Measurements from ENCODE around the gene SUFU. TPM values are rescaled to one million over a fixed set of nuclear protein-coding genes. Genes with fewer than 3 reads are reported as not detected.

SUFU gene
- total RNA-seq, 4 donors from 2014 or later: 5.3 to 10.0 (median 8.6) TPM

DNA sequence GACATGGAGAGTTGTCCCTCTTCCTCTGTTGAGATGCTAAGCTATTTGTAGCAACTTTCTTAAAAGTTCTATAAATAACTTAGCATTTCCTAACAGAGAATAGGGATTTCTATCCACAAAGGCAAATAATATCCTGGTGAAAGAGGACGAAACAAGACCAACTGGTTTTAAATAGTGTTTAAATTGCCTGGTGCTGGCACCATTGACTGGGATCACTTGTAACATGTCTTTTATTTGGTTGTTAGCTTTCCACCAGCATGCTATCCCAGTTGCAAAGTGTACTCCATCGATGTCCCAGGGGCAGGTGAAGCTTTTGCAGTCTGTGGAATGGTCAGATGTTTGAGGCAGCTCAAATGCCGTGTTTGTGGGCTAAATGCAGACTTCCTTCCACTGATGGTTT lies 3.7 kb downstream of the SUFU start:
- peaks cover 4 to 54% (median 16%) of the 10 kb centered on the region in 3 donors for H3K4me1 ChIP-seq
- TF ChIP-seq POLR2A (IDR thresholded peaks at IDR 0.05) (no peak), POLR2AphosphoS5 (IDR thresholded peaks at IDR 0.05) (no peak), EP300 (IDR thresholded peaks at IDR 0.05) (no peak)
- TF ChIP-seq, protein P1, sequence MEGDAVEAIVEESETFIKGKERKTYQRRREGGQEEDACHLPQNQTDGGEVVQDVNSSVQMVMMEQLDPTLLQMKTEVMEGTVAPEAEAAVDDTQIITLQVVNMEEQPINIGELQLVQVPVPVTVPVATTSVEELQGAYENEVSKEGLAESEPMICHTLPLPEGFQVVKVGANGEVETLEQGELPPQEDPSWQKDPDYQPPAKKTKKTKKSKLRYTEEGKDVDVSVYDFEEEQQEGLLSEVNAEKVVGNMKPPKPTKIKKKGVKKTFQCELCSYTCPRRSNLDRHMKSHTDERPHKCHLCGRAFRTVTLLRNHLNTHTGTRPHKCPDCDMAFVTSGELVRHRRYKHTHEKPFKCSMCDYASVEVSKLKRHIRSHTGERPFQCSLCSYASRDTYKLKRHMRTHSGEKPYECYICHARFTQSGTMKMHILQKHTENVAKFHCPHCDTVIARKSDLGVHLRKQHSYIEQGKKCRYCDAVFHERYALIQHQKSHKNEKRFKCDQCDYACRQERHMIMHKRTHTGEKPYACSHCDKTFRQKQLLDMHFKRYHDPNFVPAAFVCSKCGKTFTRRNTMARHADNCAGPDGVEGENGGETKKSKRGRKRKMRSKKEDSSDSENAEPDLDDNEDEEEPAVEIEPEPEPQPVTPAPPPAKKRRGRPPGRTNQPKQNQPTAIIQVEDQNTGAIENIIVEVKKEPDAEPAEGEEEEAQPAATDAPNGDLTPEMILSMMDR (IDR thresholded peaks at IDR 0.05): no peak
- H3K9me3 ChIP-seq: no peaks in the 10 kb centered on the region
- peaks cover 0 to 40% of the 10 kb centered on the region in 2 donors for H3K36me3 ChIP-seq
- WGBS, 2 donors (ENCODE audit: low coverage in 1 of 2): 75 to 80% methylated on average over 3 of the region's 3 CpGs
- no peaks in the 10 kb centered on the region for H3K27me3 ChIP-seq
- ATAC-seq: no peak
- H3K4me3 ChIP-seq: no peak overlapping the region
- H3K27ac ChIP-seq: no peak overlapping the region

- Histone ChIP-seq H3K9me3 (no peaks in the 10 kb centered on the region), H3K4me3 (no peak overlapping the region), H3K27me3 (no peaks in the 10 kb centered on the region), H3K36me3 (peaks cover 0 to 50% of the 10 kb centered on the region in 2 donors), H3K27ac (no peak overlapping the region), H3K4me1 (peaks cover 0 to 47% (median 11%) of the 10 kb centered on the region in 3 donors)
- TF ChIP-seq POLR2AphosphoS5 (IDR thresholded peaks at IDR 0.05) (no peak), EP300 (IDR thresholded peaks at IDR 0.05) (no peak), POLR2A (IDR thresholded peaks at IDR 0.05) (no peak)
- TF ChIP-seq, protein P1 (IDR thresholded peaks at IDR 0.05): no peak
- WGBS, 2 donors (ENCODE audit: low coverage in 1 of 2): no CpG with 5 or more reads among the region's 1 CpG
- no peak for ATAC-seq
These were observed 4.7 kb downstream of the SUFU start for GRCh38 chr10:102508506-102508905.

GRCh38 chr10:102509387-102509786 lies 5.6 kb downstream of the SUFU start:
- TF ChIP-seq EP300 (IDR thresholded peaks at IDR 0.05): no peak
- no peak for TF ChIP-seq POLR2AphosphoS5 (IDR thresholded peaks at IDR 0.05)
- TF ChIP-seq POLR2A (IDR thresholded peaks at IDR 0.05): no peak
- TF ChIP-seq, protein P1 (IDR thresholded peaks at IDR 0.05): no peak
- WGBS, 2 donors (ENCODE audit: low coverage in 1 of 2): 50 to 90% methylated on average over 2 of the region's 2 CpGs

GRCh38 chr10:102511583-102512274 lies 8.0 kb downstream of the SUFU start:
- peaks cover 0 to 73% of the 10 kb centered on the region in 2 donors for H3K36me3 ChIP-seq
- no peak overlapping the region for H3K27ac ChIP-seq
- 40 to 86% methylated on average over 1 to 5 of the region's 6 CpGs for WGBS, 2 donors (ENCODE audit: low coverage in 1 of 2)
- no peaks in the 10 kb centered on the region for H3K27me3 ChIP-seq
- H3K9me3 ChIP-seq: no peaks in the 10 kb centered on the region
- ATAC-seq: no peak
- TF ChIP-seq POLR2A (IDR thresholded peaks at IDR 0.05) (no peak), POLR2AphosphoS5 (IDR thresholded peaks at IDR 0.05) (no peak), EP300 (IDR thresholded peaks at IDR 0.05) (no peak)
- TF ChIP-seq, protein P1 (IDR thresholded peaks at IDR 0.05): no peak
- H3K4me1 ChIP-seq: peaks cover 0 to 21% (median 3%) of the 10 kb centered on the region in 3 donors
- H3K4me3 ChIP-seq: no peak overlapping the region

More at GRCh38 chr10:102509387-102509786, 5.6 kb downstream of the SUFU start:
- H3K27ac ChIP-seq: no peak overlapping the region
- H3K27me3 ChIP-seq: no peaks in the 10 kb centered on the region
- H3K4me1 ChIP-seq: peaks cover 0 to 44% (median 11%) of the 10 kb centered on the region in 3 donors
- ATAC-seq: no peak
- H3K9me3 ChIP-seq: no peaks in the 10 kb centered on the region
- peaks cover 0 to 58% of the 10 kb centered on the region in 2 donors for H3K36me3 ChIP-seq
- H3K4me3 ChIP-seq: no peak overlapping the region

All from gastroesophageal sphincter (tissue), 4 donors.